ENCODE data around the gene NRBP1.

NRBP1 gene

DNA sequence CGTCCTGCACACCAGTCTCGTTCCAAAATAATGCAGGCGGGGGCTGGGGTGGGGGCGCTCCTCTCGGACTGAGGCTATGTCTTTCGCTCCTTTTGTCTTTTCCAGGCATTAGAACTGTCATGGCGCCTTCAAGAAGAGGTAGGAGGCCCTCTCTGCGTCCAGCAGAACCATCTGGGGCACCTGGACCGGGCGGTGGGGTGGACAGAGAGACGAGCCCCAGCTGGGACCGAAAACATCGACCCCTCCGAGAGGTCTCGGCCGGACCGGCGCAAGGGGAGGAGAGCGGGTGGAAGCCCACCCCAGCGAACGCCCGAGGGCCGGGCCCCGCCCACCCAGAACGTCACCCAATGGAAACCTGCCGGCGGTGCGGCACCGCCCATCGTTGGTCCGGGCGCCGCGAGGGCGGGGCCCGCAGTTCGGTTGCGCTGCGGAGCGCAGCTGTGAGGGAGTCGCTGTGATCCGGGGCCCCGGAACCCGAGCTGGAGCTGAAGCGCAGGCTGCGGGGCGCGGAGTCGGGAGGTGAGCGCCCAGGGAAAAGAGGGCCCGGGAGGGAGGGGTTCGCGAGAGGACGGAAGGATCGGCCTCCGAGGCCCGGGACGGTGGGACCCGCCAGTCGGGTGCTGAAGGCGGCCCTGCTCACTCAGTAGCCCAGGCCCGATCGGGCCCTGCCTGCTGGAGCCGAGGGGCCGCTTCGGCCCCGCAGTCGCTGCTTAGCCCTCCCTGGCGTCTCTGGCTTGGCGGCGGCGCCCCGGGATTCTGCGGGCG, at the start of gene NRBP1:
Gene NRBP1 (plus strand): TSS at position 419 of the 765 bp plus-strand sequence. CDS start 4,643 bp downstream, outside the sequence.
- DNase-seq (ENCODE audit: low read depth in 4 of 4, low spot score in 1 of 4), result peak; percentile 77 to 91 (median 88)

DNA sequence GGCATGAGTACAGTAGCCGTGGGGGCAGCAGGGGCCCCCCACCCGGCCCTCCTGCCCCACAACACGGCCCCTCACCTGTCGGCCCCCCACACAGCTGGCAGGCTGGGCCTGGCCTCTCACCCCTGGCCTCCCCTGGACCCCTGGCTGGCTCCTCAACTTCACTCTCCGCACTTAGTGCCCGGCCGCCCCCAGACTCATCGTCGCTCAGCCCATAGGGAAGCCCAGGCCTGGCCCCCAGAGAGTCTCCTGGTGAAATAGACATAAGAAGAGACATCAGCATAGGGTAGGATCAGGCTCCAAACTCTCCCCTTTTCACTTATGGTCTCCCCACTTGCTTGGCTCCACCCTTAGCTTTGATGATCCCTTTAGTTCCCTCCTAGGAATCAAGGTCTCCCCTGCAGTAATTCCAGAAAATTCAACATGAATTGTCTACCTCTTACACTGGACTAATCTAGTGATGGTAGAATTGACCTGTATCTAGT, 49.6 kb upstream of the NRBP1 start:
- DNase-seq (ENCODE audit: low read depth in 4 of 4, low spot score in 1 of 4), result no peak

DNA sequence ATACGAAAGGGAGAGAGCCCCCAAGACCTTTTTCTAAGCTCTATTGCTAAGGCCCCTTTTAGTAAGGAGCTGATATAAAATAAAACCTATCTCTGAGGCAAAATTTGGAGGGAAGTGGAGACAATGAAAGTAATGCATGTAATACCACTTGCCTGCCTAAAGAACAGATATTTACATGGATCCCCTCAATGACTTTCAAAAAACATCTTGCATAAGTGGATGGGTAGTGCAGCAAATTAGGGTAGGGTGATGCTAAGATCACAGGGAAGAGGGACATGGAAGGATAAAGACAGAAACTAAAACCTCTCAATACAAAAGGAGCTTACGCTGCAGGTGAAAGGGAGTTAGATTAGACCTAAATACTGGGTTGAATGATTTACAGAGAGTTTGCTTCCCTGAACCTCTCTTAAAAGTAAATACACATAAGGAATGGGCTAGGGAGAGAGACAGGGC, 49.0 kb upstream of the NRBP1 start:
- no peak for DNase-seq (ENCODE audit: low read depth in 4 of 4, low spot score in 1 of 4)

DNA sequence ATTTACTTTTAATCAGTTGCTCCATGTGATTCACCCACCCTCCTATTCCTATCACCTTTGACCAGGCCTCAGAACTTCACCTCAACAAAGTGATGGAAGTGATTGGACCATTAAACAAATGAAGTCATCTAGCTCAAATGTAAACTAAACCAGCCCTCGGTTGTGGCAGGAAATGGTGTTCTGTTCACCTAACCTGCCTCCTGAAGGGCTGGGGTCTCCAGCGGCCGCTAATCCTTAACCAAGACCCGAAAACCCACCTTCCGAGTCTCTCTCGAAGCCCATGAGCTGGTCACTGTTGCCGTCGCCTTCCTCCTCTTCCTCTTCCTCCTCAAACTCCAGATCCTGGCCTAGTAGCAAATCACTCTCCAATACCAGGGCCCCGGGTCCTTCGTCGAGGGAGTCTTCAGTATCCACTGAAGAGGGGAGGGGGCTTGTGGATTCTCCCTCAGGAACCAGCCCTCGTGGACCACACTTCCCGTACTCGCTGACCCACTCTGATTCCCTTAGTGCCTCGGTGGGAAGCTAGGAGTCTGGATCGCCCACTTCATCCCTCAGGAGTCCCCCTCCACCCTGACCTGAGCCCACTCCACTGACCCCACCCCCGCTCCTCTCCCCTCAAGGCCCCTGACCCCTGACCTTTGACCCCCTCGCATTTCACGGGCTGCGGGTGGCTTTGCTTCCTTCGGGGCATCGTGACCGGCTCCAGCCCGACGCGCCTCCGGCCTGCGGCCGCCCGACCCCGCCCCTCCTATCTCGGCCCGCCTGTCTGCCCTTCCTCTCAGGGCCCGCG, 48.4 kb upstream of the NRBP1 start:
- DNase-seq (ENCODE audit: low read depth in 4 of 4, low spot score in 1 of 4), result no peak

DNA sequence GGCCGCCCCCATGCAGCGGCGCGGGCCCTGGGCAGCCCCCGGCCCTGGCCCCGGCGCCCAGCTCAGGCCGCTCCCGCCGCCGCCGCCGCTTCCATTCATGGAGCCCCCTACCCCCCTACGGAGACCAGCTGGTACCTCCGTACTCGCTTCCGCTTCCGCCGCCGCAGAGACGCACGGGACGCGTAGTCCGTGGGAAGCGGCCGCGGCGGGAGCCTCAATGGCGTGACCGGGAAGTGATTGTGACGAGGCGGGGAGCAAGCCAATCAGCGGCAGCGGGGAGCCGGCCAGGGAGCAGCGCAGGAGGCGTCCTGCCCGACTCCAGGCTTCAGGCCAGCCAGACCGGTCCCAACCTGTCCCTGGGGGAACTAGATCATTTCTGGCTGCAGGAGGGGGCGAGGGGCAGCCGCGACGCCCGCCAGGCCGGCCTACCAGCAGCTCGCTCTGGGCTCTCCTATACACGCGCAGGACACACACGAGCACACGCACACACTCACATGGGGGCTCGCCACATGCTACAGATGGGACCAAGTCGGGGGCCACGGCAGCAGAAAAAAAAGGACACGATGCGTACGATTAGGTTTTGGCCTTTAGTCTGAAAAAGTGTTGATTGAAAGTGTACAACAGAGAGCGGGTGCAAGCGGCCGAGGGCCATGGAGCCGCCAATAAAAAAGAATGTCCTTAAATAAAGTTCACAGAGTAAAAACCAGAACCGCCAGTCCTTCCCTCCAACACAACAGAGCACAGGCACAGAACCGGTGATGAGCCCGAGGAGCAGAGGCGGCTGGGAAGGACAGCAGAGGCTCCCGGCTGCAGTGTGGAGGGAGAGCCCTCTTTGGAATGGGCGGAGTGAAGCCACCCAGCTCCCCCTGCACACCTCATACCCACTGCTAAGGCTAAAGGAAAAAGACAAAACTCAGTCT, 47.5 kb upstream of the NRBP1 start, which contains the start of gene ZNF513:
Gene ZNF513 (minus strand): TSS at position 109 of the 920 bp plus-strand sequence. CDS start 208 bp downstream, outside the sequence.
- DNase-seq (ENCODE audit: low read depth in 4 of 4, low spot score in 1 of 4), result peak; percentile 66 to 85 (median 76)

DNA sequence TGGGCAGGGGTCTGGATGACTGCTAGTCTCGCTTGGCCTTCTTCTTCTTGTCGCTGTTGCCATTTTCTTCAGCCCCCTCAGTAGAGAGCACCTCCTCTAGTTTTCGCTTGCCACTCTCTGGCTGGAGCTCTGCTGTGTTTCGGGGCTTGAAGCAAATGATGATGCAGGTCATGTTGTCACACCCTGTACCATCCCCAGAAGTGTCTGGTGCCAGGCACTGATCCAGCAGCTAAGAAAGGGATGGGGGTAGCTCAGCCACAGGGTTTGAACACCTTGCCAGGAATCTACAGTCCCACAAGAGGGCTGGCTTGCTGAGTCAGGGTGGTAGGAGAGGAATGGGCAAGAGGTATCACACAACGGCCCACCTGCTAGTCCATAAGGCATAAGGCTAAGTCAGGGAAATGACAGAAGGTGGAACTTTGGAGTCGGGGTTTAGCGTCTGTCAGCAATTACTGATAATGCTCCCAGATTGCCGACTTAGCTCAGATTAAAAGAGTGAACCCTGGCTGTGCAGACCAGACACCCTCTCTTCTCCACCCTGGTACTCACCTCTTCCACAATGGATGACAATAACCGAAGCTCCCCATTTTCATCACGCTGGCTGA, 46.8 kb upstream of the NRBP1 start:
- DNase-seq (ENCODE audit: low read depth in 4 of 4, low spot score in 1 of 4), result no peak

DNA sequence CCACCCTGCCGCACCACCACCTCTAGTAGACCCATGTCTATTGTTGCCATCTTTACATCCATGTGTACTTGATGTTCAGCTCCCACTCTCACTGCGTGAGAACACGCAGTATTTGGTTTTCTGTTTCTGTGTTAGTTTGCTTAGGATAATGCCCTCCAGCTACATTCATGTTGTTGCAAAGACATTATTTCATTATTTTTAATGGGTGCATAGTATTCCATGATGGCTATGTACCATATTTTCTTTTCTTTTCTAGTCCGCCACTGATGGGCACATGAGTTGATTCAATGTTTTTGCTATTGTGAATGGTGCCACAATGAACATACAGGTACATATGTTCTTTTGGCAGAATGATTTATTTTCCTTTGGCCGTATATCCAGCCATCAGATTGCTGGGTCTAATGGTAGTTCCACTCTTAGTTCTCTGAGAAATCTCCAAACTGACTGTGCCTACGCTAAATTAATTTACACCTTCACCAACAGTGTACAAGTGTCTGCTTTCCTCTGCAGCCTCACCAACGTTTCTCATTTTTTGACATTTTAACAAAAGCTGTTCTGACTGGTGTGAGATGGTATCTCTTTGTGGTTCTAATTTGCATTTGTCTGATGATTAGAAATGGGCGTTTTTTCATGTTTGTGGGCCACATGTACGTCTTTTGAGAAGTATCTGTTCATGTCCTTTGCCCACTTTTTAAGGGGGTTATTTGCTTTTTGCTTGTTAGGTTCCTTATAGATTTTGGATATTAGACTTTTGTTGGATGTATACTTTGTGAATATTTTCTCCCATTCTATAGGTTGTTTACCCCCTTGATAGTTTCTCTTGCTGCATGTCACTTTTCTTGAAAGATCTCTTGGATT, 37.4 kb upstream of the NRBP1 start:
- no peak for DNase-seq (ENCODE audit: low read depth in 4 of 4, low spot score in 1 of 4)

DNA sequence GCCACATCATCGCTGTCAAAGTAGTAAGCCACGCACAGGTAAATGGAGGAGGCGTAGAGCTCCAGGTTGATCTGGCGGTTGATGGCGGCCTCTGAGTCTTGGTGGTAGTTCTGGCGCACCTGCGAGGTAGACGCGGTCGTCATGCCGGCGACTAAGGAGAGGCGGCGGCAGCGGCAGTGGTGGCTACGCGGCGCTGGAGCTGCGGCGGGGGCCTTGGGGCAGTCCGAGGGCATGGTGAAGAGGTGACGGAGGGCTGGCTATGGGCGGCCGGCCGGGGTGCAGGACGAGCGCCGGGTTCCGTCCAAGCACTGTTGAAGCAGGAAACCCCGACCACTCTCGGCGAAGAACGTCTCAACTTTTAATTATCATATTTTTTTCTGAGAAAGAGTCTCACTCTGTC, 35.2 kb upstream of the NRBP1 start:
- DNase-seq (ENCODE audit: low read depth in 4 of 4, low spot score in 1 of 4), result no peak

DNA sequence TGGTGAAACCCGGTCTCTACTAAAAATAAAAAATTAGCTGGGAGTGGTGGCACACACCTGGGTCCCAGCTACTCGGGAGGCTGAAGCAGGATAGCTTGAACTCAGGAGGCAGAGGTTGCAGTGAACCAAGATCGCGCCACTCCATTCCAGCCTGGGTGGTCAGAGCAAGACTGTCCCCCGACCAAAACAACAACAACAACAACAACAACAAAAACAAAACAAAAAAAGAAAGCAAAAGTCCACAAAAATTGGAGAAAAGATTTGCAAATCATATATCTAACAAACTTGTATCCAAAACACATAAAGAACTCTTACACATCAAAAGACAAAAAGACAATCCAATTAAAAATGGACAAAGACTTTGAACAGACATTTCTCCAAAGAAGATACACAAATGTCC, 29.5 kb upstream of the NRBP1 start:
- DNase-seq (ENCODE audit: low read depth in 4 of 4, low spot score in 1 of 4), result no peak

DNA sequence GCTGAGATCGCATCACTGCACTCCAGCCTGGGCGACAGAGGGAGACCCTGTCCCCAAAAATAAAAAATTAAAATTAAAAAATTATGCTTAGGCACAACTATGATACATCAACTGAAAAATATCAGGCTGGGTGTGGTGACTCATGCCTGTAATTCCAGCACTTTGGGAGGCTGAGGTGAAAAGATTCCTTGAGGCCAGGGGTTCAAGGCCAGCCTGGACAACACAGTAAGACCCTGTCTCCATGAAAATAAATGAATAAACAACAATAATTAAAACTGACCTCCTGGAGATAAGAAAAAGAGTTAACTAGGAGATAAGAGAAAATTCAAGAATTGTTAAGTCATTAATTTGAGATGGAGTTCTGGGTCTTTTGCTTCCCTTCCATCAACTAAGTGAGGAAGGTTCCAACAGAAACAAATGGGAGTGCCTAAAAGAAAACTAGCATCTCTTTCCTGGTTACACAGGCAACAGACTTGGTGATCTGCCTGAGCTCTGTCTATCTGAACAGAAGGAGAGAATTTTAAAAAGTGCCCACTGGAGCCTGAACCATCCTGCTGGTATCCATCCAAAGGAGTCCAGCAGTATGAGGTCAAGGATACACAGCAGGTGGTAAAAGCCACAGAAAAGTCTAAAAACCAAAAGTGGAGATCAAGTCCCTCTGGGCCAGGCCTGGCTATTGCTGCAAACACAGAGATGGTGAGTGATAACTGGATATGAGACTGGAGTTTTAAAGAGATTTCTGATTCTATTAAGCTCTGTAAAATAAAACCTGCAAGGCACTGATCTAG, 27.9 kb upstream of the NRBP1 start:
- no peak for DNase-seq (ENCODE audit: low read depth in 4 of 4, low spot score in 1 of 4)

DNA sequence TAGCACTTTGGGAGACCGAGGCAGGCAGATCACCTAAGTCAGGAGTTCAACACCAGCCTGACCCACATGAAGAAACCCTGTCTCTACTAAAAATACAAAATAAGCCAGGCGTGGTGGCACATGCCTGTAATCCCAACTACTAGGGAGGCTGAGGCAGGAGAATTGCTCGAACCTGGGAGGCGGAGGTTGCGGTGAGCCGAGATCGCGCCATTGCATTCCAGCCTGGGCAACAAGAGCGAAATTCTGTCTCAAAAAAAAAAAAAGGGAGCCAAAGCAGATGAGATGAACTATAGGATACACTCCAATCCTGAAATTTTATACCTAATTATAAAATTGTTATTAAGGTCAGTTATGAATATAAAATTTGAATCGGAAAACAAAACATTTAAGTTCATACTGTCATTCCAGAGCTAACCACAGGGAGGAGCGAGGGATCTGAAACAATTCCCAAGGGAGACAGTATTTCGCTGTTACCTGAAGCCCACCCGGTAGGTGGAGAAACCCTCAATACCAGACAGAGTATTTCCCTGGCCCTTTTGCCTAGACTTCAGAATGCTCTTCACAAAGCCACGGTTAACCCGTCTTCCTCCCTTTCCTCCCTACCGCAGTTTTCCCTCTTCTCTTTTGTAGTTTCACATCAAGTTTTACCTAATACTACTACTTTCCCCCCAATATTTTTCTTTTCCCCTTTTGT, 20.5 kb upstream of the NRBP1 start:
- DNase-seq (ENCODE audit: low read depth in 4 of 4, low spot score in 1 of 4), result no peak

DNA sequence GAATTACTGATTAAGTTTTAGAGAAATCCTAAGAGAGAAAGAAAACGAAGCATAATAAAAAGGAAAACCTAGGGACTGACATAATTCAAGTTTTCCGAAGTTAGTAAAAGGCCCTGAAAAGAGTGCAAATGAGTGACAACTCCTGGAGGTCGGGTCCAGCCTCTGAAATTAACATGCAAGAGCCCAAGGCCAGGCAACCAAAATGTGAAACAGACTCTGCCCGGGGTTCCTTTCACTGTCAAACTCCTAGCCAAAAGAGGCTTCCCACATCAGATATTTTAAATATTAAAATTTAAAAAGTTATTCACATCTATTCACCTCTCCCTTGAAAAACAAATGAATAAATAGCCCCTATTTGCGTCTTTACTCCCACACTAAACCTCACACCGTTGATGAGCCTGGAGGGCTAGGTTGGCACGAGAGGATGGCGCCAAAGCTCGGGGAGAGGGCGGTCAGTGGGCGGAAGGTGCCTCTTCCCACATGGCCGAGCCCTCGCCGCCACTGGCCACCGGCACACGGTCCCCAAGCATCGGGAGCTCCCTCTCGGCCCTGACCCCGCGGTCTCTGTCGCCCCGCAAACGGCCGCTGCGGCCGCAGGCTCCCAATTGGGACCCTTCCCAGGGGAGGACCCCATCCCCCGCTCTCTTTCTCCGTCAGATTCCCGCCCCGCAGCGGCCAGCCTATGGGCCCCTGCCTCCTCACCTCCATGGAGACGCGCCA, 19.7 kb upstream of the NRBP1 start:
- DNase-seq (ENCODE audit: low read depth in 4 of 4, low spot score in 1 of 4), result peak in 1 of 4 experiments; percentile 15

DNA sequence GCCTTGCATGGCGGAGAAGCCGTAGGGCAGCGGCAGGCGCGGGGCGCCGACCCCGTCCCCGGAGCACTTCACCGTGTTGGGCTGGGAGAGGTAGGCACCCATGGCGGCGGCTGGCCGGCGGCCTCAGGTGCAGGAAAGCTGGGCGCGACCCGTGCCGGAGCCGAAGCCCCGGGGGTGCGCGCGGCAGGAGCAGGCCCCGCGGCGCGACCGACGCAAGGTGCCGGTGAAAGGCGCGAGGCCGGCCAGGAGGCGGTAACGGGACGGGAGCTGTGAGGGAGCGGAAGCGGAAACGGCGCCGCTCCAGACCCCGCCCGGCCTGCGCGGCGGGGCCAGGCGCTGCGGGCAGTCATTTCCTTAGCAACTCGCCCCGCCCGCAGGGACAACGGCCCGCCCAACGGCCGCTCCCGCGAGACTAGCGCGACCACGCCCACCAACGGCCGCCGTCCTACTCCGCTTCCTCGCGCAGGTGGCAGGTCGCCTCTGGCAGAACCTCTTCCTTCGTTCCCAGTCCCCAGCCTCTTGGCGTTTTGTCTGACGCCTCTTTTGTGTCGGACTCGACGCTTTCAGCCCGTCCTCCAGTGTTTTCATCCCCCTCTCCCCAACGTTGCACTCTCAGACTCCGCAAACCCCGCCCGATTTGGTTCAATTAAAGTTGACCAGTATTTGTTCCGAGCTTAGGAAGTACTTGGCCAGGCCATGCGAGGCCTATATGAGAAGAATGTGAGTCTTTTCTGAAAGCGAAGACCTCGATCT, 18.9 kb upstream of the NRBP1 start, which contains the start of gene PPM1G:
Gene PPM1G (minus strand): TSS at position 271 of the 753 bp plus-strand sequence. CDS start 169 bp downstream, at position 102.
- peak; percentile 89 to 95 (median 95) for DNase-seq (ENCODE audit: low read depth in 4 of 4, low spot score in 1 of 4)

DNA sequence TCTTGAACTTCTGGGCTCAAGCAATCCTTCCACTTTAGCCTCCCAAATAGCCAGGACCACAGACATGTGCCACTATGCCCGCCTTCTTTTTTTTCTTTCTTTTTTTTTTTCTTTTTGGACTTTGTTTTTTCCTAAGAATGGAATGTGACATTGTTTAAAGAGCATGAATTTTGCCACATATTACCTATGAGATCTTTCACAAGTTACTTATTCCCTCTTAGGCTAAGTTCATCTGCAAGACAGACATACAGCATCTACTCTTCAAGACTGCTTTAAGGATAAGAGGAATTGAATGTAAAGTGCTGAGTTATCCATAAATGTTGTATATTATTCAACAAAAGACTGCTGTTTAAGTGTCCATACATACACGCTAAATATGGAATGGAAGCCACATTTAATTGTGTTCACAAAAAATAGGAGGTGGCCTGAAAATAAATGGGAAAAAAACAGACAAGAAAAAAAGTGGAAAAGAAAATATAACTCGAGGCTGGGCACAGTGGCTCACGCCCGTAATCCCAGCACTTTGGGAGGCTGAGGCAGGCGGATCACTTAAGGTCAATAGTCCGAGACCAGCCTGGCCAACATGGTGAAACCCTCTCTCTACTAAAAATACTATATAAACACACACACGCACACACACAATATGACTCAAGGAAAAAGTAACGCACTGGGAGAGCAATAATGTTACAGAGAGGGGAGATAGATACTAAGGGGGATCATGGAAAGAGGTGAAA, 15.8 kb upstream of the NRBP1 start:
- no peak for DNase-seq (ENCODE audit: low read depth in 4 of 4, low spot score in 1 of 4)

DNA sequence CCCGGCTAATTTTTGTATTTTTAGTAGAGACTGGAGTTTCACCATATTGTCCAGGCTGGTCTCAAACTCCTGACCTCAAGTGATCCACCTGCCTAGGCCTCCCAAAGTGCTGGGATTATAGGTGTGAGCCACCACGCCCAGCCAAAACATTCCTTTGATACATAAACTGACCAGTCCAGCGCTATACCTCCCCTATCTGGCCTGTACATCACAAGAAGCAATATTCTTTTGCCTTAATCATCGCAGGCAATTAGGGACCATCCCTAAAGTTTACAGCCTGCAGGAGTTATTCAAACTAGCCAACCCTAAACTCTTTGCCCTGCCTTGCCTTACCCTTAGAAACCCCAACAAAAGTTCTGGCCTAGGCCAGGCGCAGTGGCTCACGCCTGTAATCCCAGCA, 12.3 kb upstream of the NRBP1 start:
- DNase-seq (ENCODE audit: low read depth in 4 of 4, low spot score in 1 of 4), result no peak

DNA sequence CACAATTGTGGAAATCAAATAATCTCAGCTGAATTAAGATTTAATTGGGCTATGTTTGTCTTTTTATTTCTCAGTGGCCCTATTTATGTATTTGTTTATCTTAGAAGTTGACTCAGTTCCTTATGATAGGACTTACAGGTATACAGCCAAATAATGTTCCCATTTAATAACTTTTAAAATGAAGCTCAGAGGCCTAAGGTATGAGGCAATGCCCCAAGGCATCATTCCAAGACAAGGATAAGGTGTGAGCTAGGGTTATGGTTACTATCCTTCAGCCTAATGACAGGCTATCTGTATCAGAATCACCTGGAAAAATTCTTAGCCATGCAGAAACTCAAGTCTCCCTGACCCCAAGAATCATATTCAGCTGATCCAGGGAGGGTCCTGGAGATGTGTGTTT, 7.4 kb upstream of the NRBP1 start:
- DNase-seq (ENCODE audit: low read depth in 4 of 4, low spot score in 1 of 4), result no peak
